ENCODE results near the gene DAPK2. TPM values are rescaled to one million over a fixed set of nuclear protein-coding genes. Genes with fewer than 3 reads are reported as not detected.
A peak's percentile ranks its signal among the peaks of the same experiment; 100 is the strongest.
"Not testable (repeated sequence)": the region's sequence is repeated elsewhere in the genome, so short reads cannot be mapped to it uniquely, and the experiment has no call there.

The DAPK2 gene
- 0.82 TPM for total RNA-seq

DNA sequence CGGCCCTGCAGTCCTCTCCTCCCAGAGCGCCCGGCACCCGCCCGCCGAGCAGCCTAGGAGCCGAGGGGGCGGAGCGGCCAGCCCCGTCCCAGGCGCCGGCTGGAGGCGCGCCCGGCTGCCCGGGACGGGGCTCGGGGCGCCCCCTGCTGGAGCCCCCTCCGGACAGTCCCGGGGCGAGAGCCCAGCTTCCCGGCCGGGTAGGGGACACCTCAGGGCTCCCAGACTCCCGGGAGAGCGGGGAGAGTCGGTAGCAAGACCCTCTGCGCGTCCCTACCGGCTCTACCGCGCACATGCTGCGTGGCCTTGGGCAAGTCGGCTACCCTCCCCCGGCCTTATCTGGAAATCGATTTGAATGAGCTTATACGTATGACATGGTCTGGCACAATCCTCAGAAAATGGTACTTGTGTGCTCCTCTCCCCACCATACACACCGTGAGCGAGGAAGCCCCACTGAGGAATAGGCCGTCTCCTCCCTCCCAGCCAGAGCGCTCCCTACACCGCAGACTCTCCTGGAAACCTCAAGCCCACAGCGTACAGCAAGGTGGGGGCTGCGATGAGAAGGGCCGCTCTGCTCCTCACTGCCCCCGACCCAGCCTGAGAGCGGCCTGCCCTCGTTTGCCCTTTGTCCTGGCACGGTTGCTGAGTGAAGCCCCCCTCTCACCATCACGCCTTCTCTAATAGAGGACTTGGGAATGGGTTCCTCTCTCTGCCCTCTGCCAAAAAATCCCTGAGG is at the start of gene DAPK2:
Gene DAPK2 (minus strand): TSS at position 65 of the 733 bp plus-strand sequence. CDS start 6,224 bp downstream, outside the sequence.
- peak; percentile 91 to 94 for DNase-seq (ENCODE audit: low spot score in 2 of 2)
- no peak for FAIRE-seq

GRCh38 chr15:64095431-64095794 is 49.1 kb upstream of the DAPK2 start:
- DNase-seq (ENCODE audit: low spot score in 2 of 2): no peak

DNA sequence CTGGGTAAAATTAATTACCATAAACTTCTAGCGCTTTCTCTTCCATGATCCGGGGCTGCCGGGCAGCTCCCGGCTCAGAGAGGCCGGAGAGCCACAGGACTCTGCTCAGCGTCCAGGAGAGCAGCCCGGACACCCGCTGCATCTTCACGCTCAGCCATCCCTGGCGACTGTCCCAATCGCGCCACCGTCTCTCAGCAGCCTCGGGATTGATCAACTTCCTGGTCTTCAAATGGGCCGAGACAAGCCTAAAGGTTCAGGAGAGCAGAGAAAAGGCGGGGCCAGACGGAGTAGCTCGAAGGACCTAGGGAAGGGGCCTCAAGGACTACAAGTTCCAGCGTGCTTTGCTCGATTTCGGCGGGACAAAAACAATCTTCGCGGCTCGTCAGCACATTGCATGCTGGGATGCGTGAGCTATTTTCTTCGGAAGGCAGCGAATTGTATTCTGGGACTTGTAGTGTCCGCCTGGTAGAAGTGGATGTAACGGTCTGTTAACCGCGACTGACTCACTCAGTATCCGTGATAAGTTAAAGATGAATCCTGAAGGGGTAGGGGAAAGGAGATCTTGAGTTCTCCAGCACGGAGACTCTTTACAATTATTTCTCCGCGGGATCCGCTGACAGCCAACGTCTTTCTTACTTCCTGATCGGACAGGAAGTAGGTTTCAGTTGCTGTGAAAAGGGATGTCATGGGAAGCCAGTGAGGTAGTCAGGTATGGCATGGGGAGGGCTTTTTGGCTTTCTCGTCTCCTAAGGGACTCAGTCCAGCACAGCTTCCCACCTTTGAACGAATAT is 47.5 kb upstream of the DAPK2 start, which contains the start of gene CIAO2A:
Gene CIAO2A (minus strand): TSS at position 212 of the 791 bp plus-strand sequence. CDS start 70 bp downstream, at position 142.
- DNase-seq (ENCODE audit: low spot score in 2 of 2): peak; percentile 78 to 80
- no peak for FAIRE-seq

More at GRCh38 chr15:64095431-64095794, 49.1 kb upstream of the DAPK2 start:
- no peak for FAIRE-seq

DNA sequence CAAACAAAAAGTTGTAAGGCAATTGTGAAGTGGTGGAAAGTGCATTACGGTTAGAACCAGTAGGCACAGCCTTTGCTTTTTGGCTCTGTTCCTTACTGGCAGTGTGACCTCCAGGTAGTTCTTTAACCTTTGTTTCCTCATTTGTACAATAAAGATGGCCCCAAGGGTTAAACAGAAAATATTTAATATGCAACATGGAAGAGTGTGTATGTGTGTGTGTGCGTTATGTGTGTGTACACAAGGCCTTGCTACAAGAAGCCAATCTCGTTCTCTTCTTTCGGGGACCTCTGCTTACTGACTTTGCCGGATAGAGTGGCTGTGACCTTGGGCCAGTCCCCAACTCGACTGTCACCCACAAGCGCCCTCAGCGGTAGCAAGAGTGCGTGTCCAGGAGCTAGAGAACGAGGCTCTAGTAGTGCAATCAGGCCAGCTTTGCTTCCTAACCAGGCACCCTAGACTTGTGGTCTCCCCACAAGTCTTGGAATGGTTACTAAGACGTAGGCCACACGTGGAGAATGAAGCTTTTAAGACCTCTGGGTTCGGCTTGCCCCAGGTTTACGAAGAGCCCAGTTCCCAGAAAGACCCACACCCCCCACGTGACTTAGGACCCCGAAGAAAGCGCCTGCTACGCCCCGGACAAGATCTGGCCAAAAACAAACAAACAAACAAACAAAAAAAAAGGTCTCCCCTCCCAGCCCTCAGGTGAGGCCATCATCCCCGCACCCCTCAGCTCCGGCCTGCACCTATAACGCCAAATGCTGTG is 46.8 kb upstream of the DAPK2 start:
- FAIRE-seq: no peak
- no peak for DNase-seq (ENCODE audit: low spot score in 2 of 2)

DNA sequence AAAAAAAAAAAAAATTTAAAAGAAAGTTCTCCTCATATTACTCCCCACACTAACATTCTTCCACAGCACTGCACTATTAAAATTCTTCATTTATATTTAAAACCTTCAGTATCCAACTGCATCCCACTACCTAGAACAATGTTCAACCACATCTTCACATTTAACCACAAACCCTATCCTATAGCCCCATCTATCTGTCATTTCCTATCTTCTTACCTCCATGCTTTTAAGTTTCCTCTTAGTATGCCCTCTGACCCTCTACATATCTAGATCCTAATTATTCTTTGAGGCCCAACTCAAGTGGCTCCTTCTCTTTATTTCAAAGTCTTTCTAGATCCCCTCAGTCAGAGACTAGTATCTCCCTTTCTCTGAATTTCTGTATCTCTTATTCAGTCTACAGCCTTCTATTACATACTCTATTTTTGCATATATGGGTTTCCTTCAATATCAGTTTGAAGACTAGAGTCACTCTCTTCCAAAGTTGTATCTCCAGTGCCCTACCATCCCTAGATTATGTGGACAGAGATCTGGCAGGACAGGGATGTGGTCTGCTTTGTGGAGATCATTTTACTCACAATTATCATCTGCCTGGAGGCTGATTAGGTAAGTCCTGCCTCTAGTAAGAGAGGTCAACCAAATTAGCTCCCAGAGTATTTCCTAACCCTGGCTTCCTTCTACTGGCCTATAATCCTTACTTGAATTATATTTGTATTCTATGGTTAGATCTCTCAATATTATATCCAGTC is 46.0 kb upstream of the DAPK2 start:
- DNase-seq (ENCODE audit: low spot score in 2 of 2) (no peak), FAIRE-seq (no peak)

DNA sequence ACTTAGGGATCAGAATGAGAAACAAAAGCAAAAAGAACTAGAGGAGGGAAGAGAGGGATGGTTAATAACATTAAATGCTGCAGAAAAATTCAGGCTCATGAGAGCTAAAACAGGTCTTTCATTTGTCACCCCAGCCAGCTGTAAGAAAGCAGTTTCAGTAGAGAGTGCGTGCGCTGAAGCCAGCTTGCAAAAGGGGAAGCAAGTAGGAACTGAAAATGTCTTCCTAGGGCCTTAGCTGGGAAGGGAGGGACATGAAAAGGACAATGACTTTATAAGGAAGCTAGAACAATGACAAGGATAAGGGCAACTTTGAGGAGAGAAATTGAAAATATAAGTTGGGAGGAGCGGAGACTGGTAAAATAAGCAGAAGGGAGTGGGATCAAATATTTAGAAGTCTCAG is 44.2 kb upstream of the DAPK2 start:
- FAIRE-seq (no peak), DNase-seq (ENCODE audit: low spot score in 2 of 2) (no peak)

DNA sequence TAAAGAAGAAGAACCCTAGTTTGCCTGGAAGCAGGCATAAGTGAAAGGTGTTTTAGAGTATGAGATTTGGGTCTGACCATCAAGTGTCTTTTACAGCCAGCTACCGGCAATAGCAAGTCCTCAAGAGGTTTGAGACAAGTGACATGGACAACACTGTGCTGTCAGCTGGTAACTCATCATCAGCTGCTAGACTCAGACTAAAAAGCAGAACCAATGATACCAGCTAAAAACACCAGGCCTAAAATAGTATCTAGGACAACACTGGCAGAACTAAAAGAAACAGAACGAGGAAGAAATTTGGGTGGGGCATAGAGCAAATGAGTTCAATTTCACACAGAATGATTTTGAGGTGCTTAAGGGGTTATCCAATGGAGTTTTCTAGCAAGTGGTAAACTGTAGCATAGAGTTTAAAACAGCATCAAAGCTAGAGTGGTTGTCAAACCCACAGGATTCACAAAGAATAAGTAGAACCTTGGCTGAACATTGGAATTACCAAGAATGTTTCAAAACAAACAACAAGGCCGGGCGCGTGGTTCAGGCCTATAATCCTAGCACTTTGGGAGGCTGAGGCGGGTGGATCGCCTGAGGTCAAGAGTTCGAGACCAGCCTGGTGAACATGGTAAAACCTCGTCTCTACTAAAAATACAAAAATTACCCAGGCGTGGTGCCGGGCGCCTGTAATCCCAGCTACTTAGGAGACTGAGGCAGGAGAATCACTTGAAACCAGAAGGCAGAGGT is 43.4 kb upstream of the DAPK2 start:
- DNase-seq (ENCODE audit: low spot score in 2 of 2) (peak in 1 of 2 donors; percentile 27), FAIRE-seq (no peak)

- FAIRE-seq (no peak), DNase-seq (ENCODE audit: low spot score in 2 of 2) (no peak)
Observed at GRCh38 chr15:64082757-64083156, 36.5 kb upstream of the DAPK2 start.

- DNase-seq (ENCODE audit: low spot score in 2 of 2); FAIRE-seq: not testable (repeated sequence)
Observed at GRCh38 chr15:64073496-64073895, 27.2 kb upstream of the DAPK2 start.

DNA sequence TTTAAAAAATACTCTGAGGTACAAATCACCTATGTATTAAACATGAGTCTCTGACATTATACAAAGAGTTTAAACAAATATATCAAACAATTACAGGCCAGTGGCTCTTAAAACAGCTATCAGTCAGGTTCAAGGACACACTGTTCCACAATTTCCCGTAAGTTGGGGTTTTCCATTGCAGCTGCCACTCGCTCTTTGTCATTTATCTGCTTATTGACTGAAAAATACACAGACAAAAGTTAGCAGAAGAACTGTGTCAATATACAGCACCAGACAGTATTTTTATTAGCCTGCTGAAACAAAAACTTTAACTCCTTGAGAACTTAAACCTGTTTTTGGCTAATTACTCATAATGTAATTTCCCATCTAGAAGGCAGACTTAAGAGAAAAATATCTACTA is 26.5 kb upstream of the DAPK2 start:
- DNase-seq (ENCODE audit: low spot score in 2 of 2) (no peak), FAIRE-seq (no peak)

DNA sequence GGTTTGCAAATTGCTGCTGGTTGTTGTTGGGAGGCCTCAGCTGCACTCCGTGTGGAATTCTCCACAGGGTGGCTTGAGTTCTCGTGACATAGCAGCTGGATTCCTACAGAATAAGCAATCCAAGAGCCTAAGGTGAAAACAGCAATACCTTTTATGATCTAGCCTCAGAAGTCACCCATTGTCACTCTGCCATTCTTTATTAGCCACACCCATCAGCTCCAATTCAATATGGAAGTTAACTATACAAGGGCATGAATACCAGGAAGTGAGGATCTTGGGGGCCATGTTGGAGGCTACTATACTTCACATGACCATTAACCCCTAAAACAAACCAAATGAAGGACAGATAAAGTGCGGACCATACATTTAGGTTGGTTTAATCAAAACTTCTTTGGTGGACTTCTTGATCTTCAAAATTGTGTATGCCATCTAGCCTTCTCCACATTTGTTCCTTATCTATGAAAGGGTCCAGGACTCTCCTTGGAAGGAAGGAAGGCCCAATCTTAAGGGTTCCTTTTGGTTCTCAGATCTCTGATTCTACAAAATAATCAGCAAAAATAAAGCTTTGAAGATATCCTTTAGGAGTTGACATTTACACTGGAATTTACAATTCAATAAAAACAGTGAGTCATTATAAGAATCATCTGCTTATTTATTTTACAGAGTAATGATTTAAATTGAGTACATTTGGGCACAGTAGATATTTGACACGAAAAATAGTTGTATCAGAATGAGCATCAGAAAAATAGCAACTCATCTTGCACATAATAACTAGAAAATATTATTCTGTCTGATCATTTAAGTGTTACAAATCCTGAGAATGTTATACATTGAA is 25.9 kb upstream of the DAPK2 start:
- no peak for DNase-seq (ENCODE audit: low spot score in 2 of 2)
- no peak for FAIRE-seq

- DNase-seq (ENCODE audit: low spot score in 2 of 2) (no peak), FAIRE-seq (no peak)
Observed at GRCh38 chr15:64070965-64071851, 24.9 kb upstream of the DAPK2 start.

GRCh38 chr15:64070106-64070505 is 23.8 kb upstream of the DAPK2 start:
- no peak for FAIRE-seq
- no peak for DNase-seq (ENCODE audit: low spot score in 2 of 2)

- DNase-seq (ENCODE audit: low spot score in 2 of 2) (no peak), FAIRE-seq (no peak)
Observed at GRCh38 chr15:64068133-64068532, 21.8 kb upstream of the DAPK2 start.

GRCh38 chr15:64067564-64068030 is 21.3 kb upstream of the DAPK2 start:
- FAIRE-seq (no peak), DNase-seq (ENCODE audit: low spot score in 2 of 2) (peak; percentile 67 to 68)

DNA sequence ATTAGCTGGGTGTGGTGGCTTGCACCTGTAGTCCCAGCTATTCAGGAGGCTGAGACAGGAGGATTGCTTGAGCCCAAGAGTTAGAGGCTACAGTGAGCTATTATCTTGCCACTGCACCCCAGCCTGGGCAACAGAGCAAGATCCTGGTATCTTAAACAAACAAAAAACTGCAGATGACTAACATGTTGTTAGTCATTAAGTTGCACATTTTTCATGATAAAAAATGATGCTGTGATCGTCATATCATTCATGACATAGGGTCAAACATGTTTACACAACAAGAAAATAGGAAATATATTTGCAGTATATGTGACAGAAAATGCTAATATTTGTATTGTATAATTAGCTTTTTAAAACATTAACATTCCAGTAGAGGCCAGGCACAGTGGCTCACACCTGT is 20.2 kb upstream of the DAPK2 start:
- no peak for FAIRE-seq
- DNase-seq (ENCODE audit: low spot score in 2 of 2): no peak

DNA sequence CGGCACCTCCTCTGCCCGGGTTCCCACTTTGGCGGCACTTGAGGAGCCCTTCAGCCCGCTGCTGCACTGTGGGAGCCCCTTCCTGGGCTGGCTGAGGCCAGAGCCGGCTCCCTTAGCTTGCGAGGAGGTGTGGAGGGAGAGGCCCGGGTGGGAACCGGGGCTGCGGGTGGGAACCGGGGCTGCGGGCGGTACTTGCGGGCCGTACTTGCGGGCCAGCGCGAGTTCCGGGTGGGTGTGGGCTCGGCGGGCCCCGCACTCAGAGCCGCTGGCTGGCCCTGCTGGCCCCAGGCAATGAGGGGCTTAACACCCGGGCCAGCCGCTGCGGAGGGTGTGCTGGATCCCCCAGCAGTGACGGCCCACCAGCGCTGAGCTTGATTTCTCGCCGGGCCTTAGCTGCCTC is 14.4 kb upstream of the DAPK2 start:
- FAIRE-seq: no peak
- DNase-seq (ENCODE audit: low spot score in 2 of 2): no peak
